GM12873 (cell line): ENCODE data around the gene THAP4.

Source experiments
- TF ChIP-seq, protein P1 (sequence below): IDR thresholded peaks from 2 replicates; pipeline ENCODE4 v1.5.1; 2012; ENCODE audit warnings: low read depth, mild to moderate bottlenecking, moderate library complexity, low read length, control low read depth; ENCODE audit not compliant: insufficient read depth; ENCODE audit errors: missing control alignments

The THAP4 gene

DNA sequence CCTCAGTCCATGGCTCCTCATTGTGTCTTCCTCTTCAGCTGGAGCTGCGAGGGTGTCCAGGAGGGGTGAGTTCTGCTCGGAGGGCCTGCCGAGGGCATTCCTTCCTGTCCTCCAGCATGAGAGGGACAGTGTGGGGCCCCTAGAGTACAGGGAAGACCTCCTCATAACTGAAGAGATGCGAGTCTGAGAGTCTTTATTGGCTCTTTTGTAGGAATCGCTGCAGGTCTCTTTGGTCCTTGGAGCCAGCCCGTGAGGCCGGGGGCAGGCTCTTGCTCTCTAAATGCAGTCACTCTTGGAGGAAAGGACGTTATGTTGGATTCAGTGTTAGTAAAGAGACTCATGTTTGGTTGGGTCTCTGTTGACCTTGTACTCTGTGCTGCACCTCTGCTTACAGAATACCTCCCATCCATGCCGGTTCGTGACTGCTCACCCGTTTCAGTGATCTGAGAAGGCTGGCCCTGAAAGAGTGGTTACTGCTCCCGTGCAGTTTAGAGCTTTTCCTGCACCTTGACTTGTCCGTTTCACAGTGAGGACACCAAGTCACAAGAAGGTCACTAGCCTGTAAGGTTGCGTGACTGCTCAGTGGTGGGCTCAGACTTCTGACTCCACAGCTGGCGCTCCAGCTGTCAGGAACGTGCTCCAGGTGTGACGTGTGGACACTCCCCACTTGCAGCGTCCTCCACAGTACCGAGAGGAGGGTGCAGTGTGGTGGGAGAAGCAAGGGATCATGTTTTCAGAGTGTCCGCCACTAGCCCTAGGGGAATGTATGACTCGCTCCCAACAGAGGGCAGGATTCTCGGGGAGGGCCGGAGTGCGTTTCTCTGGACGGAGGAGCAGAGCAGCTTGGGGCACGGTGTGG, 8.3 kb upstream of the THAP4 start:
- TF ChIP-seq, protein P1, sequence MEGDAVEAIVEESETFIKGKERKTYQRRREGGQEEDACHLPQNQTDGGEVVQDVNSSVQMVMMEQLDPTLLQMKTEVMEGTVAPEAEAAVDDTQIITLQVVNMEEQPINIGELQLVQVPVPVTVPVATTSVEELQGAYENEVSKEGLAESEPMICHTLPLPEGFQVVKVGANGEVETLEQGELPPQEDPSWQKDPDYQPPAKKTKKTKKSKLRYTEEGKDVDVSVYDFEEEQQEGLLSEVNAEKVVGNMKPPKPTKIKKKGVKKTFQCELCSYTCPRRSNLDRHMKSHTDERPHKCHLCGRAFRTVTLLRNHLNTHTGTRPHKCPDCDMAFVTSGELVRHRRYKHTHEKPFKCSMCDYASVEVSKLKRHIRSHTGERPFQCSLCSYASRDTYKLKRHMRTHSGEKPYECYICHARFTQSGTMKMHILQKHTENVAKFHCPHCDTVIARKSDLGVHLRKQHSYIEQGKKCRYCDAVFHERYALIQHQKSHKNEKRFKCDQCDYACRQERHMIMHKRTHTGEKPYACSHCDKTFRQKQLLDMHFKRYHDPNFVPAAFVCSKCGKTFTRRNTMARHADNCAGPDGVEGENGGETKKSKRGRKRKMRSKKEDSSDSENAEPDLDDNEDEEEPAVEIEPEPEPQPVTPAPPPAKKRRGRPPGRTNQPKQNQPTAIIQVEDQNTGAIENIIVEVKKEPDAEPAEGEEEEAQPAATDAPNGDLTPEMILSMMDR = no peak

DNA sequence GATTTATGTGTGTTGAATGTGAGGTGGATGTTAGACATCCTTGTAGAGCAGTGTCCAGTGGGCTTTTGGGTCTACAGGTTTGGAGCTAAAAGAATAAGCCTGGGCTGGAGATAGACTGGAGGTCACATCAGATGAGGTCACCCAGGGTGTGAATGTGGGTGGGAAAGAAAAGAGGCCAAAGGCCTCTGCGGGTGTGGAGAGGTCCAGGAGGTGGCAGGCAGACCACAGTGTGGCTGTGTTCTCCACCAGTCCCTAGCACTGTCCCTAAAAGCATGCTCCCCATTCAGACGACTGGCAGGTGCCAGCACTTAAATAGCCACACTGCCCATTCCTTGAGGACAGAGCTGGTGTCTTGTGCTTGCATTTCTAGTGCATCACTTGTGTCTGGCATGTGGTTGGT, 4.7 kb upstream of the THAP4 start:
- TF ChIP-seq, protein P1 = no peak

DNA sequence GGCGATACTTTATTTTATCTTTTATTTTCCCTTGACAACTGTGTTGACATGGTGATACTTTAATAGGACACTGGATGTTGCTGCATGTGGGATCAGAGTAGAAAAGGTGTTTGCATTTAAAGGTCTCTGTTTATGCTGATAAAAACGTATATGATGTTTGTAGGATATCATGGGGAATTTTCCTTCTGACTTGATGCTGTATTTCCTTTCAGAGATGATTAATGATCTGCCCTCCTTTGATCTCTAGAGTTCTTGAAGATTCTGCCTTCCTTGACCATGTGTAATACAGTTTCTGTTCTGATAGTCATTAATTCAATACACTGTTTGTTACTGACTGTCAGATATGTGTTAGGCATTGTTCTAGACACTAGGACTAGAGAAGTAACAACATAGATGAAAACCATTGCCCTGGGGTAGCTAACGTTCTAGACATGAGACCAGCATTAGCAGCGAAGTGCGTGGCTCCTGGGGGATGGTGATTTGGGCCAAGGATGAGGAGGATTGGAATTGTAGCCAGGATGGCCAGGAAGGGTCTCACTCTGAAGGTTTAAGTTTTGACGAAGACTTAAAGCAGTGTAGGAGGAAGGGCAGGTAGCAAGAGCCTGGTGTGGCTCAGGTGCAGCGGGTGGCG, 3.3 kb upstream of the THAP4 start:
- TF ChIP-seq, protein P1 = no peak

DNA sequence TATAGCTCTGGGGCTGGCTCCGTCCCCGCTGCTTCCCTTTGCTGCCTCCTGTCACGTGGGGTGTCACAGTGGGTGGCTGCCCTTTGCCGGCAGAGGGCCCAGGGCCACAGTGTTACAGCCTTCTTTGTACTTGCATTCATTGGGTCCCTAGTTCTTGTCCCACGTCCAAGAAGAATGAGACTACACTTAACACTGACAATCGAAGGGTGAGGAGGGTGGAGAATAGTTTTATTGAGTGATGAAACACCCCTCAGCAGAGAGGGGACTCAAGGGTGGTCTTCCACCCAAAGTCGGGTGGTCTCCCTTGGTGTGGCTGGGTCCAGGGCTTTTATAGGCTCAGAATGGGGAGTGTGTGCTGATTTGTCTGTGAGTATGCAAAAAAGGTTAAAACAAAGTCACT, 2.4 kb upstream of the THAP4 start:
- TF ChIP-seq, protein P1 = no peak

DNA sequence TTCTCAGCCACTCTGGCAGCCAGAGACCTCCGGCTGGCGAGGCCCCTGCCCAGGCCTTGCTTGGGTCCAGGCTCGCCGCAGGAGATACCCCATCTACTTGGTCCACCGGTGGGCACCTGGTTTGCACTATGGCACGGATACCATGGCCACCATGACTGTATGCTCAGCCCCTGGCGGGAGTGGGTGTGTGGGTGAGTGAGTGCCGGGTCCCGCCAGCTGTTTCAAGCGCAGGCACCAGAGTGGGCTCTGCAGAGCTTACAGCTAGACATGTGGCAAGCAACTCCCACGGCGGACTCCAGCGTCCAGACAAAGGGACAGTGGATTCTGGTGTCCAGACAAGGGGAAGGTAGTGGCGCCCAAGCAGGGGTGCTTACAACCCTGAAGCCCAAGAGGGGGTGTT, 2.0 kb upstream of the THAP4 start:
- TF ChIP-seq, protein P1 = no peak

DNA sequence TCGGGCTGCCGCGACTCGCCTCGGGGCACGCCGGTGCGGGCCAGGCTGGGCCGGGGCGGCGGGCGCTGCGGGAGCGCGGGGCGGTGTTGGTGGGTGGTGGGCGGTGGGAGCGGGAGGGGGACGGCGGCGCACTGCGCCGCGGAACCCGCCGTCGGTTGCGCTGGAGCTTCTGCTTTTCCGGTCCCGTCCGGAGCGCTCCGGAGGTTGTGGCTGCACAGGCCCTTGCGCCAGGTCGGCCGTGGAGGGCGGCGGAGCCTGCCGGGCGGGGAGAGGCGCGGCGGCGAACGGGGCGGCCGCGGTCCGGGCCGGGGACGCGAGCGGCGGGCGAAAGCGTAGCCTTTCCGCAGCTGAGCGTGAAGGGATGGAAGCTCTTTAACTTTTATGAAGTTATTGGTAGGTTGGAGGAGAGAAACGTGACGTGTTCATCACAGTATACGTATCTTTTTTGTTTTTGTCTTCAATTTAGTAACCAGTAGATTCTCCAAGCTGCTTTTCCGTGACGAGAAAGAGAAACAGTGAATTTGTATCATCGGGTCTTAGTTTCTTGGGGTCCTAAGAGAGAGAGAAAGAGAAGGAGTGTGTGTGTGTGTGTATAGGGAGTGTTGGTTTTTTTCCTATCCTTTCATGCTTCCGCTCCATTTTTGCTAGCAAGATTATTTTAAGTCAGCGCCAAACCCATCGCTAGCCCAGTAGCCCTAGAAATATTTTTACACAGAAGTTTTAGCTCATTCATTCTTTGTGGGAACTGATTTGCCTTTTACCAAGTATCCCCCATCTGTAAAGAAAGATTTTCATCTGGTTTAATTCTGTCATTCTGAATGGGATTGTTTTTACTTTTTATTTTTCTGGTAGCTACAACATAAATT, 1.1 kb upstream of the THAP4 start:
- TF ChIP-seq, protein P1 = no peak

DNA sequence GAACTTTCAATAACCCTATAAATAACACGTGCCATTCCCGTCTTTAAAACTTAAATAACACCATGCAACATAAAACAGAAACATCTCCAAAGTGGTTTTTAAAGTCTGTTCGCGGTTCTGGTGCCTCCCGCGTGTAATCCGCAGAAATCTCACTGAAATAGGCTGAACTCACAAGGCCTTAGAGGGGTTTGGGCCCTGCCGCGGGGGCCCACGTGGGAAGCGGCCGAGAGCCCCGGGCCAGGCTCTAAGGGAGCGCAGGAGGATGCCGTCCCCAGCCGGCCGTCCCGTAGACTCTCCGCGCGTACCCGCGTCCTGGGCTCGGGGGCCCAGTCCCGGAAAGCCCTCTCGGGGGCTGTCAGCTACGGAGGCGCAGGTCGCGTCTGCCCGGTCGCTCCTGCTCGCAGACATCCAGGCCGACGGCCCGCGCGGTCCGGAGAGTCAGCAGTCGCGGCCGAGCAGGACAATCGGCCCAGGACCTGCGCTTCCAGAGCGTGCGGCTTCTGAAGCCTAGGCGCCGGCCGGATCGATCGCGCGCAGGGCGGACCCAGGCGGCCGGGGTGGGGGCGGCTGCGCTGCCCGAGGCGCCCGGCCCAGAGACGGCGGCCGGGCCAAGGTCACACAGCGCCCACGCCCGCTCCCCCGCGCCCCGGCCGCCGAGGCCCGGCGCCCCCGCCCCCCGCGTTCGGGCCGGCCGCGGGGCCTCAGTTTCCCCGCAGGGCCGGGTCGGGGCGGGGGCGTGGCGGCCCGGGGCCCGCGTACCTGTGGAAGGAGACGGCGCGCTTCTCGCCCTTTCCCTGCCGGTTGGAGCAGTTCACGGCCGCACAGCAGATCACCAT, 558 bp downstream of the THAP4 start:
- TF ChIP-seq, protein P1 = no peak
